ENCODE measurements around the gene AFF2. TPM values are rescaled to one million over a fixed set of nuclear protein-coding genes. Genes with fewer than 3 reads are reported as not detected.

The AFF2 gene
- total RNA-seq, 1 donor from 2014 or later: 13.4 TPM

DNA sequence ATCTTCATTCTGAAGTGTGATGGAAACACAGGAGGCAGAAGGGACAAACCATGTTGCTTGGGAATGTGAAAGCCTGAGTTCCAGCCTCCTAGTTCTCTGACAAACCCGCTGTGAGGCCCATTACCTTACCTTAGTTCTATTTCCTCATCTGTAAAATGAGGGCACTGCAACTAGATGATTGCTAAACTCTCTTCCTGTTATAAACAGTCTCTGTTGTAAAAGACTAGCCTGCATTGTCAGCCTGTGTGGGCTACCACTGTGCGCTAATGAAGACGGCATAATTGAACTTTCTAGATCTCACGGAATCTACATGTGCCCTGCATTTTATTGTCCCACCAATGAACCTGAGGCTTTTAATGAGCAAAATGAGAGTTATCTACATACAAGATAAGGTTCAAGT, 147.2 kb downstream of the AFF2 start:
- Histone ChIP-seq H3K27ac (no peak overlapping the region), H3K9me3 (no peaks in the 10 kb centered on the region), H3K27me3 (no peaks in the 10 kb centered on the region), H3K4me3 (no peak overlapping the region), H3K4me1 (no peaks in the 10 kb centered on the region), H3K36me3 (no peaks in the 10 kb centered on the region)
- DNase-seq (no peak), ATAC-seq (no peak)
- intact Hi-C loops (cut with DNase I): no loop called here
- TF ChIP-seq, protein P1, sequence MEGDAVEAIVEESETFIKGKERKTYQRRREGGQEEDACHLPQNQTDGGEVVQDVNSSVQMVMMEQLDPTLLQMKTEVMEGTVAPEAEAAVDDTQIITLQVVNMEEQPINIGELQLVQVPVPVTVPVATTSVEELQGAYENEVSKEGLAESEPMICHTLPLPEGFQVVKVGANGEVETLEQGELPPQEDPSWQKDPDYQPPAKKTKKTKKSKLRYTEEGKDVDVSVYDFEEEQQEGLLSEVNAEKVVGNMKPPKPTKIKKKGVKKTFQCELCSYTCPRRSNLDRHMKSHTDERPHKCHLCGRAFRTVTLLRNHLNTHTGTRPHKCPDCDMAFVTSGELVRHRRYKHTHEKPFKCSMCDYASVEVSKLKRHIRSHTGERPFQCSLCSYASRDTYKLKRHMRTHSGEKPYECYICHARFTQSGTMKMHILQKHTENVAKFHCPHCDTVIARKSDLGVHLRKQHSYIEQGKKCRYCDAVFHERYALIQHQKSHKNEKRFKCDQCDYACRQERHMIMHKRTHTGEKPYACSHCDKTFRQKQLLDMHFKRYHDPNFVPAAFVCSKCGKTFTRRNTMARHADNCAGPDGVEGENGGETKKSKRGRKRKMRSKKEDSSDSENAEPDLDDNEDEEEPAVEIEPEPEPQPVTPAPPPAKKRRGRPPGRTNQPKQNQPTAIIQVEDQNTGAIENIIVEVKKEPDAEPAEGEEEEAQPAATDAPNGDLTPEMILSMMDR (IDR thresholded peaks at IDR 0.05): no peak

DNA sequence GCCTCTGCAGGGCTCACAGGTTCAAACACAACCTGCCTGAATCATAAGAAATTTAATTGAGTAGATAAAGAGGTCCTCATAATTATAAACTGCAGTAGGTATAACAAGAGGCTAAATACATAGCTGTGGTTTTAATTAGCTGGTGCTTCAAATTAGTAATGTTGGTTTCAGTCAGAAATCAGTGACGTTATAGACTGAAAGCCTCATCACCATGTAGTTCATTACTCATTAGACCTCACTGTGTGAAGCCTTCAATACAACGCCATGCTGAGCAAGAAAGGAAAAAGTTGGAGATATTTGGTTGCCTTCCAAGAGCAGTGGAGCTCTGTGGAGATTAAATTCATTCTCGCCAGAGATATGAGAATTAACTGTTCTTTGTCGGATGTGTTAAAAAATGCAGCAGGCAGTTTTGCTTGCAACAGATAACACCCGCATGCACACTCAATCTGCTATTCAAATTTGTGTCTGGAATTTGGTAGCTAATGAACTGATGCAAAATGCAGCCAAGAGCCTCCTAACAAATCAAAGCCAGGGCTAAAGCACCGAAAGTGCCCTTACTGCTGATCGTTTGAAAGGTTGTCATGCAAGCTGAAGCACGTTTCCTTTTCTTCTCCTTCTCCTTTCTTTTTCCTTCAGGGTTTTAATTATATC, 148.9 kb downstream of the AFF2 start:
- DNase-seq: no peak
- no peaks in the 10 kb centered on the region for H3K4me1 ChIP-seq
- TF ChIP-seq, protein P1 (IDR thresholded peaks at IDR 0.05): no peak
- intact Hi-C loops (cut with DNase I): no loop called here
- H3K4me3 ChIP-seq: no peak overlapping the region
- ATAC-seq: no peak
- H3K9me3 ChIP-seq: no peaks in the 10 kb centered on the region
- H3K27ac ChIP-seq: no peak overlapping the region
- no peaks in the 10 kb centered on the region for H3K27me3 ChIP-seq
- H3K36me3 ChIP-seq: no peaks in the 10 kb centered on the region

DNA sequence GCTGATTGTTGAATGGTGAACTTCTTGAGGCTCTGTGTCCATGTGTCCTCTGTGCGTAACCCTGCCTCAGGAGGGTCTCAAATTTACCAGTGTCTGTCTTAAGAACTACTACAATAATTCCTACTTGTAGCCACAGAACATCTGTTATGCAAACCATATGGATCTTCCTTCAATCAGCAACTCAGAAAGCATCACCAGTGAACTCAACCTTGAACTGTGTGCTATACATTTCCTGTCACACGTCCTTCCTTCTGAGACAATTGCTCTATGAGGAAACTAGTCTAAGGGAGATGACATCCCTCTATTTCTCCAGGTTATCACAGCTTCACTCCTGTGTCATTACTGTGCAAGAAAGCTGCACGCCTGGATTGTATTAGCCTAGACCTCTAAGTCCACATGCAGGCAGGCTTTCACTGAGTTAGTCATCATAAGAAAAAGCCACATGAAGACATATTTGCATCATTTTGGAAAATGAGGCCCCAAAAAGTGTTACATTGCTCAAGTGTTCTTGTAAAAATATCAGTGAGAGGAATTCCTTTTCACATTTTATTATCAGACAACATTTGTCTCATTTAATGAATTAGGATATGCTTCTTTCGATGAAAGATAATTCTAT, 157.8 kb downstream of the AFF2 start:
- H3K27me3 ChIP-seq: no peaks in the 10 kb centered on the region
- no peak for DNase-seq
- TF ChIP-seq, protein P1 (IDR thresholded peaks at IDR 0.05): no peak

DNA sequence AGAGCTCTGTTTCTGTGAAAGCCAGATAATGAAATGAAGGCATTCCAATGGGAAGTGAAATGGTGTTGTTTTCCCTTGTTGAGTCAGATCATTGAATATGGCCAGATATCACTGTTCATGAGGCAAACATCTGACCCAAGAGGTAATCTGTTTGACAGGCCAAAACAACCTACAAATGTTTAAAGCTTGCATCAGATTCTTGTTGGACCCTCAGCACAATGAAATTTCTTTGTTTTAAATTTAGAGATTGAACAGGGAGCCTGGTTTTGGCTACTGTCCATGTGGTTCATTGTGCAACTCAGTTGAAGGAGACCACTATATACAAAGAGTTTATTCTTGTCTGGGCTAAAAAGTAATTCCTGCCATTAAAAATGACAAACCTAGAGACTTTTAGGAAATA, 159.1 kb downstream of the AFF2 start:
- DNase-seq: no peak
- H3K27me3 ChIP-seq: no peaks in the 10 kb centered on the region
- intact Hi-C loops (cut with DNase I): no loop called here
- no peak overlapping the region for H3K27ac ChIP-seq
- TF ChIP-seq, protein P1 (IDR thresholded peaks at IDR 0.05): no peak
- no peak overlapping the region for H3K4me3 ChIP-seq
- H3K9me3 ChIP-seq: no peaks in the 10 kb centered on the region
- ATAC-seq: no peak
- H3K4me1 ChIP-seq: no peaks in the 10 kb centered on the region
- H3K36me3 ChIP-seq: no peaks in the 10 kb centered on the region

More for the DNA sequence above, 157.8 kb downstream of the AFF2 start:
- Histone ChIP-seq H3K27ac (no peak overlapping the region), H3K9me3 (no peaks in the 10 kb centered on the region), H3K36me3 (no peaks in the 10 kb centered on the region), H3K4me1 (no peaks in the 10 kb centered on the region), H3K4me3 (no peak overlapping the region)
- ATAC-seq: no peak
- intact Hi-C loops (cut with DNase I): no loop called here

DNA sequence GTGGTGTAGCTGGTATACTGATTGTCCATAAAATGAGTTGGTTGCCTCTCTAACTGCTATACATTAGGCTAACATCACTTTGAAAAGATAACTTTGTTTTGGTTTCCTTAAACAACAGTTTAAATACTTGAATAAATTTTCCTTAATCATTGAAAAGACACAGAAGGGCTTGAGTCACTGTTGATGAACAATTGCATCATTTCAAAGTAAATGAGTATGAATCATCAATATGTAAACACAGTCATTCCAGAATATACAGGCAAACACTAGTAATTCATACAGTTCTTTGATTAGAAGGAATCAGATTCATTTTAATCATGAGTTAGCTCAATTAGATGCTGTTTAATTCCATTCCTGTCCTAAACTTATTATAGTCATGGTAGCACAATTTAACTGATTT, 160.6 kb downstream of the AFF2 start:
- intact Hi-C loops (cut with DNase I): no loop called here
- TF ChIP-seq, protein P1 (IDR thresholded peaks at IDR 0.05): no peak
- no peak overlapping the region for H3K4me3 ChIP-seq
- no peaks in the 10 kb centered on the region for H3K9me3 ChIP-seq
- ATAC-seq (no peak), DNase-seq (no peak)
- H3K36me3 ChIP-seq: no peaks in the 10 kb centered on the region
- H3K27me3 ChIP-seq: no peaks in the 10 kb centered on the region
- no peaks in the 10 kb centered on the region for H3K4me1 ChIP-seq
- no peak overlapping the region for H3K27ac ChIP-seq

Measured in upper lobe of right lung (tissue), 1 donor.